Prostate gland (tissue), 2 donors: Measurements from ENCODE around the gene TIMP2.

Experiments
- POLR2A ChIP-seq: fragments of 450-650 bp; IDR thresholded peaks from one replicate; pipeline ENCODE4 v1.6.1; 2016; ENCODE audit warnings: antibody characterized with exemption, mild to moderate bottlenecking
- TF ChIP-seq, protein P1 (sequence below), 4 experiments: fragments of 200-600 bp in 2 of 4; fragments of 450-650 bp in 2 of 4; sonication (generic) in 2 of 4; IDR thresholded peaks; 1 replicate in 3 of 4; 2 replicates in 1 of 4; pipeline ENCODE4 v1.5.1; 2016 to 2019; ENCODE audit warnings: antibody characterized with exemption in 4 of 4, mild to moderate bottlenecking in 2 of 4, moderate library complexity in 2 of 4

DNA sequence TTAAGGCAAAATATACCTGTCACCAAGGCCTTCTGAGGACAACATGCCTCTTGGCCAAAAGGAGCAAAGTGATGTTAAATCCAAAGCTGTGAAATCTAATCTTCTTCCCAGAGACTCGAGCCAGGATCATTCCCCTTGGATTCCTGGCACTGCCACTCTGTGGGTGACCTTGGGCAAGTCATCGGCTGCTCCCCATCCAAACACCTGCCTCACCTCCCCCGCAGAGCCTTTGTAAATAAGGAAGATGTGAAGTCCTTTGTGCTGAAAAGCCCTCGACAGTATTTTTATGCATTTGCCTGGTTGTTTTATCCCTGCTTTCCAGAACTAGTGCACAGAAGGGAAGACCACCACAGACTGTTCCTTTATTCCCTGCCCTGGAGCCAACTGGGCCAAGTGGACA lies 16.8 kb downstream of the TIMP2 start:
- TF ChIP-seq, protein P1, sequence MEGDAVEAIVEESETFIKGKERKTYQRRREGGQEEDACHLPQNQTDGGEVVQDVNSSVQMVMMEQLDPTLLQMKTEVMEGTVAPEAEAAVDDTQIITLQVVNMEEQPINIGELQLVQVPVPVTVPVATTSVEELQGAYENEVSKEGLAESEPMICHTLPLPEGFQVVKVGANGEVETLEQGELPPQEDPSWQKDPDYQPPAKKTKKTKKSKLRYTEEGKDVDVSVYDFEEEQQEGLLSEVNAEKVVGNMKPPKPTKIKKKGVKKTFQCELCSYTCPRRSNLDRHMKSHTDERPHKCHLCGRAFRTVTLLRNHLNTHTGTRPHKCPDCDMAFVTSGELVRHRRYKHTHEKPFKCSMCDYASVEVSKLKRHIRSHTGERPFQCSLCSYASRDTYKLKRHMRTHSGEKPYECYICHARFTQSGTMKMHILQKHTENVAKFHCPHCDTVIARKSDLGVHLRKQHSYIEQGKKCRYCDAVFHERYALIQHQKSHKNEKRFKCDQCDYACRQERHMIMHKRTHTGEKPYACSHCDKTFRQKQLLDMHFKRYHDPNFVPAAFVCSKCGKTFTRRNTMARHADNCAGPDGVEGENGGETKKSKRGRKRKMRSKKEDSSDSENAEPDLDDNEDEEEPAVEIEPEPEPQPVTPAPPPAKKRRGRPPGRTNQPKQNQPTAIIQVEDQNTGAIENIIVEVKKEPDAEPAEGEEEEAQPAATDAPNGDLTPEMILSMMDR (IDR thresholded peaks at IDR 0.05), result no peak
- no peak for TF ChIP-seq POLR2A
